ENCODE results near the gene ASH1L. TPM values are rescaled to one million over a fixed set of nuclear protein-coding genes. Genes with fewer than 3 reads are reported as not detected.

Gene ASH1L
- total and polyA plus RNA-seq, 9 of the 15 experiments (the other 6 are each of a cell fraction or from before 2014, with no cell fraction given): 2.0 to 23.3 (median 14.6) TPM

GRCh38 chr1:155324037-155324716 lies 238.4 kb downstream of the ASH1L start (continued):
- no peak for TF ChIP-seq FOXP4 (CRISPR knock-in tag; IDR thresholded peaks at IDR 0.05; ENCODE audit: borderline replicate concordance)
- TF ChIP-seq ATF7 (IDR thresholded peaks at IDR 0.05): no peak; the same call in 1 of the 2 replicates
- no peak for TF ChIP-seq TSHZ1 (CRISPR knock-in tag; IDR thresholded peaks at IDR 0.05)
- TF ChIP-seq CLOCK (CRISPR knock-in tag; IDR thresholded peaks at IDR 0.05; ENCODE audit: borderline replicate concordance): no peak
- TF ChIP-seq CHD1 (IDR thresholded peaks at IDR 0.05; ENCODE audit: low read length): peak; percentile 77
- TF ChIP-seq MIER1 (IDR thresholded peaks at IDR 0.05; ENCODE audit: low read depth): no peak
- no peak for TF ChIP-seq CBFB (CRISPR knock-in tag; IDR thresholded peaks at IDR 0.05)
- peak; percentile 80 for TF ChIP-seq KDM5B (IDR thresholded peaks at IDR 0.05; ENCODE audit: insufficient replicate concordance, low read depth, low read length)
- TF ChIP-seq ID3 (CRISPR knock-in tag; IDR thresholded peaks at IDR 0.05): no peak
- TF ChIP-seq ID3 (tag; IDR thresholded peaks at IDR 0.05): no peak
- TF ChIP-seq ZNF41 (CRISPR knock-in tag; conservative IDR thresholded peaks at IDR 0.05): no peak
- no peak for TF ChIP-seq NFE2L1 (tag; IDR thresholded peaks at IDR 0.05; ENCODE audit: borderline replicate concordance, low read depth)
- no peak for TF ChIP-seq MYBL2 (IDR thresholded peaks at IDR 0.05; ENCODE audit: low read depth)
- TF ChIP-seq MYBL2 (CRISPR knock-in tag; IDR thresholded peaks at IDR 0.05; ENCODE audit: borderline replicate concordance): no peak
- no peak for TF ChIP-seq RHOXF2B (CRISPR knock-in tag; conservative IDR thresholded peaks at IDR 0.05)
- TF ChIP-seq ZNF561 (CRISPR knock-in tag; conservative IDR thresholded peaks at IDR 0.05): no peak
